Cerebellar nuclear complex (tissue), 1 donor: ENCODE results near the gene HSCB.
"Not testable (repeated sequence)": the region's sequence is repeated elsewhere in the genome, so short reads cannot be mapped to it uniquely, and the experiment has no call there.

Source experiments
- DNase-seq, 2 experiments: peaks; one replicate each; lab custom pipeline; 2025; lab: John Stamatoyannopoulos, UW

Gene HSCB

DNA sequence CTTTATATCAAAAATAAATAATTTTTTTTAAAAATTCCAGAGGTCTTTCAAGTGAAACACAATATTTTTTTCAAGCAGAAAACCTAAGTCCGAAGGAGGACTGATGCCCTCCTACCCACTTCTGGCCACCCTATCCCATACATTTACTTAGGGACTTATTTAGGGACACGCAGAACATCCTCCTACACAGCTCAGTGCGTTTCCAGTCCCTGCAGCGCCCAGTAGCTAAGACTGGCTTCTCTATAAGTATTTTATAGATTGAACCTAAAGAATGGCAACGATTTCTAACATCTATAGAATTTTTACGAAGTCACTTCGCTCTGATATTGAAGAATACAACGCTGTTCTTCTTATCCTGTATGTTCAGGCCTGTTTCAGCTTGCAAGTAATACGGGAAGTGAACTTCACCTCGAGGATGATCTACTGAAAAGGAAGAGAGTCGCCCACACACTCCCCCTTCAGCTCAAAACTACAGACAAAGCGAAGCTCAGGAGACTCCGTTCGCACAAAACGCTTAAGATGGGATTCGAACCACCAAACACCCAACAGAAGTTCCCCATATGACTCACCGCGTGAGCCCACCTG is 547 bp upstream of the HSCB start:
- DNase-seq = no peak

DNA sequence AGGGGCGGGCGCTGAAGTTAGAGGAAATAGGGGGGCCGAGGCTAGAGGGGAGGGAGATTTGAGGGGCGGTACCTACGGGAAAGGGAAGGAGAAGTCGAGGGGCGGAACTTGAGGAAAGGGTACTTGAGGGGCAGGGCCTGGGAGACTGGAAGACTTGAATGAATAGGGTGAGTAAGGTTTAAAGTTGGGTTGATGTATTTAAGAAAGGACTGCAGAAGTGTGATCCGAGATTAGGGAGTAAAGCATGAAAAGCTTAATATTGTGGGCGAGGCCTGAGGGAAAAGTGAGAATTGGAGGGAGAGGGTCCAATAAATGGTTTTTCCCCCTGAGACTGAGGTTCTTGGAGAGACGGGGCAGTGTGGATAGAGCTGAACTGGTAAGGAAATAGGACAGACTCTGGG is 723 bp downstream of the HSCB start:
- DNase-seq = no peak

DNA sequence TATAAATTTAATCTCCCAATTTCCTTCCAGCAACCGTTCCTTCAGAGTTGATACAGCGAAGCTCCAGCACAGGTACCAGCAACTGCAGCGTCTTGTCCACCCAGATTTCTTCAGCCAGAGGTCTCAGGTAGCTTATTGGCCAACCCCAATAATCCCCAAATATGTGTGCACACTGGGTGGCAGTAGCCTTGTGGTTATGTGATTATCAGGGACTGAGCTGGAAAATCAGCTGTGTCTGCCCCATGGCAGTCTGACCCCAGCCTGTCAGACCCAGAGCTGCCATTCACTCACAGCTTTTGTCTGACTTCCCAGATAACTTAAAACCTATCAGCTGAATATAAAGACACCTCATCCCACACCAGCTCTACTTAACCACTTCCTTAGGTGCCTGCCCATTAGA is 2.0 kb downstream of the HSCB start:
- no peak for DNase-seq

DNA sequence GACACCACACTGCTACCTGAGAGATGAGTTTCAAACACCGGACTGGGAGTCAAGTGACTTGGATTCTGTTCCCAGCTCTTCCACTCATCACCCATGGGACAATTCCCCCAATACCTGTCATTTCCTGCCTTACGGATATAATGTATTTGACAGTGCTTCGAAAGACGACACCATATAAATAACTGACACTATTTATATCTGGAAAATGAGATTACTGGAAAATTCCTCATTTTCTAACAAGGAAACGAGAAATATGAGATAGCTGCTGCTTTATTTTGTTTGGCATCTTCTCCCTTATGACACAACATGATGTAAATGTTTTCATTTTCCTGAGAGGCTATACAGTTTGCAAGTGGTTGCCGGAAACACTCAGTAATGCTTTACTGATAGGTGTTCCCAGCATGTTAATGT is 8.6 kb downstream of the HSCB start:
- no peak for DNase-seq

DNA sequence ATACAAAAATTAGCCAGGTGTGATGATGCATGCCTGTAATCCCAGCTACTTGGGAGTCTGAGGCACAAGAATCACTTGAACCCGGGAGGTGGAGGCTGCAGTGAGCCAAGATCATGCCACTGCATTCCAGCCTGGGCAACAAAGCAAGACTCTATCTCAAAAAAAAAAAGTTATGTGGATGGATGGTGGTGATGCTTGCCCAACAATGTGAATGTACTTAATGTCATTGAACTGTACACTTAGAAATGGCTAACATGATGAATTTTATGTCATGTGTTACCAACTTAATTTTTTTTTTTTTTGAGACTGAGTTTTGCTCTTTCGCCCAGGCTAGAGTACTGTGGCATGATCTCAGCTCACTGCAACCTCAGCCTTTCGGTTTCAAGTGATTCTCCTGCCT is 12.7 kb downstream of the HSCB start:
- not testable (repeated sequence) for DNase-seq

DNA sequence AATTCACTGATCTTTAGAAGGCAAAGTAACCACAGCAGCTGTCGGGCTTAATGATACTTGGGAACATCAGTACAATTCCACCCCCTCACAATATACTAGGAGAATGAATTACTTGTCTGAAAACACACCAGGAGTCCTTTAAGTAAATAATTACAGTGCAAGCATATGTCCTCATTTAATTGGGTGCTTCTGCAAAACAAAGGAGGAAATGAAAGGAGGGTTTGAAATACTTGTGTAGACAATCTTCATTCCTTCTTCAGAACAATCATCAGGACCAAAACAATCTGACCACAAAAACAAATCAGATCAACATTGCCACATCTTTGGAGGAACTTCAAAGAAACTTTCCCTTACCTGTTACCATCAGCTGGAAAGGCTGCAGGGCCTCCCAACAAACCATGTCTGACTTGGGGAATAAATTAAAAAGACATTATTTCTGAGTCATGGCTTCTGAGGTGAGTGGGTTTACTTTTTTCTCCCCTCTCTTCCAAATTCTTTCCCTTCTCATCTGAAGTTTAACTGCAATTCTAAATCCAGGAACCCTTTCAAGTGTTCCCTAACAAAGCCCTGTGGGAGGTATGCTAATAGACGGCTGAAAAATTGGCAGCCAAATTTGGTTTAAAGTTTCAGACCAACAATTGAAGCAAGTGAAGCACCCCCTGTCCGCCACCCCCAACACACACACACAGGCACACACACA is 18.2 kb downstream of the HSCB start:
- DNase-seq = no peak

DNA sequence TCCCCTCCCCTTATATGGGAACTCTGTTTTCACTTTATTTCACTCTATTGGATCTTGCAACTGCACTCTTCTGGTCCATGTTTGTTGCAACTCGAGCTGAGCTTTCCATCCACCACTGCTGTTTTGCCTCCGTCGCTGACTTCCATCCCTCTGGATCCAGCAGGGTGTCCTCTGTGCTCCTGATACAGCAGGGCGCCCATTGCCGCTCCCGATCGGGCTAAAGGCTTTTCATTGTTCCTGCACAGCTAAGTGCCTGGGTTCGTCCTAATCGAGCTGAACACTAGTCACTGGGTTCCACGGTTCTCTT is 19.6 kb downstream of the HSCB start:
- no peak for DNase-seq

DNA sequence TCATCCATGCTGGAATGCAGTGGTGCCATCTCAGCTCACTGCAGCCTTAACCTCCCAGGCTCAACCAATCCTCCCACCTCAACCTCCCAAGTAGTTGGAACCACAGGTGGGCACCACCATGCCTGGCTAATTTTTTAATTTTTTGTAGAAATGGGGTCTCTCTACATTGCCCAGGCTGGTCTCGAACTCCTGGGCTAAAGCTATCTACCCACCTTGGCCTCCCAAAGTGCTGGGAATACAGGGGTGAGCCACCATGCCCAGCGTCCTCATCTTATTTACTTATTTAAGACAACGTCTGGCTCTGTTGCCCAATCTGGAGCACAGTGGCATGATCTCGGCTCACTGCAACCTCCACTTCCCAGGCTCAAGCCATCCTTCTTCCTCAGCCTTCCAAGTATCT is 20.2 kb downstream of the HSCB start:
- not testable (repeated sequence) for DNase-seq

DNA sequence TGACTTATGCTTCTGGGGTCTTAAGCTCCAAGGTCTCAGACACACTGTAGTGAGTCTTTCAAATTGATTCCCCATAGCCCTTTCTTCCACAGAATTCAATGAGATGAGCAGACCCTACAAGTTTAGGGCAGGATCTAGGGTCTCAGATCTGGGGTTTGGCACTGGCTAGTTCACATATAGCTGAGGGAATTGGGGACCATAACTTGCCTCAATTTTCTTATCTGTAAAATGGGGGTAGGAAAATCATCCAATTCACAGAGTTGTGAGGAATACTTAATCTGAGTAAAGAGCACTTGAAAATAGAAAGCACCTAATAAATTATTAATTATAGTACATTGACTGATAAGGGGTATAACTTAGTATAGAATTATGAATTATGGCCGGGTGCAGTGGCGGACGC is 24.8 kb downstream of the HSCB start:
- no peak for DNase-seq

DNA sequence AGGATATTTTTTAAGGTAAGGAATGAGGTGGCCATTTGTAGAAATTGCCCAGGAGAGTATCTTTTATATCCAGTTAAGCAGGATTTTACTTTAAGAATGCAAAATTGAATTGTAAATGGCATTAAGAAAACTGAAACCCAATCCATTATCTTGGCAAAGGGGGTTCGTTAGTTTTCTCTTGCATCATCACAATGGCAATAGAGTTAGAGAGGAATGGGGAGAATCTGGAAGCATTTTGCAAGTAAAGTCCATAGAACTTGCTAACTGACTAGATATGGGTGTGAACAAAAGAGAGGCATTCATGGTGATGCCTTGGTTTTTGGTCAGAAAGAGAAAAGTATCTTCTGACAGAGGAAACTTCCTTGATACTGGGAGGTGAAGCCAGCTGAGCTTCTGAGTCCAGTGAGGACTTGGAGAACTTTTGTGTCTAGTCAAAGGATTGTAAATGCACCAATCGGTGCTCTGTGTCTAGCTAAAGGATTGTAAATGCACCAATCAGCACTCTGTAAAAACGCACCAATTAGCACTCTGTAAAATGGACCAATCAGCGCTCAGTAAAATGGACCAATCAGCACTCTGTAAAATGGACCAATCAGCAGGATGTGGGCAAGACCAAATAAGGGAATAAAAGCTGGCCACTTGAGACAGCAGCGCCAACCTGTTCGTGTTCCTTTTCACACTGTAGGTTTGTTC is 27.0 kb downstream of the HSCB start:
- DNase-seq = no peak

DNA sequence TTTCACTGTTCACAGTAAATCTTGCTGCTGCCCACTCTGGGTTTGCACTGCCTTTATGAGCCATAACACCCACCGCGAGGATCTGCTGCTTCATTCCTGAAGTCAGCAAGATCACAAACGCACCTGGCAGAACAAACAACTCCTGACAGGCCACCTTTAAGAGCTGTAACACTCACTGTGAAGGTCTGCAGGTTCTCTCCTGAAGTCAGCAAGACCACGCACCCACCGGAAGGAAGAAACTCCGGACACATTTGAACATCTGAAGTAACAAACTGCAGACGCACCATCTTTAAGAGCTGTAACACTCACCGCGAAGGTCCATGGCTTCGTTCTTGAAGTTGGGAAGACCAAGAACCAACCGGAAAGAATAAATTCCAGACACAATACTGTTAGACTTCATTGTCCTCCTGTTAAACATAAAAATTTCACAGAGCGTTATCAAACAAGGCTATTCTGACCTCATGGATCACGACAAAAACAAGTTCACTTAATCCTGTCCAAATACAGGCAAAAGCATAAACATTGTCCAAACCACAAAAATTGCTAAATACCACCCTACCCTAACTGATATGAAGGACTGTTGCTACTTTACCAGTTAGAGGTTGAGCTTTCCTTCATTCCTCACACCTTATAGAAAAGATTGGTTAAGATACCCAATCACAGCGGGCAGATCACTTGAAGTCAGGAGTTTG is 27.7 kb downstream of the HSCB start:
- no peak for DNase-seq

DNA sequence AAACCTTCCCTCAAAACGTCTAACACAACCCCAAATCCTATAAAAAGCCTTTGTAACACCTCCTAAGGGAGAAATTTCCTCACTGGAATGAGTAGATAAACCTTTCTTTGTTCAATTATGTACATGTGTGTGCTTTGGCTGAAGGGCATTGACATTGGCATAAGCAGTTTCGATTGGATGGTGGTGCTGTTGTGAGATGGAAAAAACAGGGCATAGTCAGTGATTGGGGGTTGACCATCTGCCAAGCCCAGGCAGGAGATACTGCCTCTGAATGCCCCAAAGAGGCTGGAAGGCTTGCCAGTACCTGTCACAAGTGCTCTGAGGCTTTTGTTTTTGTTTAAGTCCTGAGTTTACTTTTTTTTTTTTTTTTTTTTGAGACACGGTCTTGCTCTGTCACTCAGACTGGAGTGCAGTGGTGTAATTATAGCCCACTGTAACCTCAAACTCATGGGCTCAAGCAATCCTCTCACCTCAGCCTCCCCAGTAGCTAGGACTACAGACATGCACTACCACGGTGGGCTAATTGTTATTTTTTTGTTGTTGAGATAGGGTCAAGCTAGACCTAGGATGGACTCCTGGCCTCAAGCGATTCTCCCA is 29.5 kb downstream of the HSCB start:
- DNase-seq = no peak

DNA sequence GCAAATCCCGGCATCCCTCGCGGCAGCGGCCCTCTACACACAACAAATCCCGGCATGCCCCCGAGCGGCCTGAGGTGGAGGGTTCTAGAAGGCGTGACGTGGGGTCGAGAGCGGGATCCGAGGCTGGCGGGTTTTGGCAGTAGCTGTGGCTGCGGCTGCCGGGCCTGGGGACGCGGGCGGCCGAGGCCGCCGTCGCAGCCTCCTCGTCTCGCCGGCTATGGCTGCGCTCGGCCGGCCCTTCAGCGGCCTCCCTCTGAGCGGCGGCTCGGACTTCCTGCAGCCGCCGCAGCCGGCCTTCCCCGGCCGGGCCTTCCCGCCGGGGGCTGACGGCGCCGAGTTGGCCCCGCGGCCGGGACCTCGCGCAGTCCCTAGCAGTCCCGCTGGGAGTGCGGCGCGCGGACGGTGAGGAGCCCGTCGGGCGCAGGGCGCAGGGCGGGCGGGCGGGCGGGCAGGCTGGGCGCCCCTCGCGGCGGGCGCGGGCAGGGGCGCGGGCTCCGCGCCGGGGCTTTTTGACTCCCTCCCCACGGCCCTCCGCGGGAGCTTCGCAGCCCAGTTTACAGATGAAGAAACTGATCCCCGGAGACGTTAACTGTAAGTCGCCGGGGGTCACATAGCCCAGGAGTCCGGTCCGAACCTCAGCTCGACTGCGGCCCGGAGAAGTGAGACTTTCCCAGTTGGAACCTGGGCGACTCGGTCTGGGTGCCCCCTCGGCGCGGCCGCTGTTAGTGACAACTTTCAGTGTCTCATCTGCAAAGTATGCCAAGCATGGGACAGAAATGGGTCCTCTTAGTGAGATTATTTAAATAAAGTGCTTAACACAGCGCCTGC is 31.0 kb downstream of the HSCB start, which contains the start of gene CCDC117:
CCDC117 (plus strand) TSS at position 63 of the 828 bp plus-strand sequence; CDS start at position 218, 155 bp downstream.
- DNase-seq = peak; percentile 12 to 82

DNA sequence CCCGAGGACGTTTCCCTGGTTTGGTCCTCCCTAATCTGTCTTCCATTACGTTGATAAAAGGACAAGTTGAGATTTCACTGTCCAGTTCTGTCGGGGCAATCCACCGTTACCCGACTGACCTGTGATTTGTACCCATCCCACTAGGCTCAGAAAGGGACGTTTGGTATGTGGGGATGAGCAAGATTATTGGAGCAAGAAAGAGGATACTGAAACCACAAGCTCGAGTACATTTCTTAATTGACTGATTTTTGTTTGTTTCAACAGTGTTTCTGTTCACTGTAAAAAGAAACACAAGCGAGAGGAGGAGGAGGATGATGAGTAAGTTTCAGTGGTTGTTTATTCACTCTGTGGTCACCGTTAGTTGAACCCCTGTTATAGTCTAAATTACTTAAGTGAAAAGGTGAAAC is 31.6 kb downstream of the HSCB start:
- DNase-seq = no peak

DNA sequence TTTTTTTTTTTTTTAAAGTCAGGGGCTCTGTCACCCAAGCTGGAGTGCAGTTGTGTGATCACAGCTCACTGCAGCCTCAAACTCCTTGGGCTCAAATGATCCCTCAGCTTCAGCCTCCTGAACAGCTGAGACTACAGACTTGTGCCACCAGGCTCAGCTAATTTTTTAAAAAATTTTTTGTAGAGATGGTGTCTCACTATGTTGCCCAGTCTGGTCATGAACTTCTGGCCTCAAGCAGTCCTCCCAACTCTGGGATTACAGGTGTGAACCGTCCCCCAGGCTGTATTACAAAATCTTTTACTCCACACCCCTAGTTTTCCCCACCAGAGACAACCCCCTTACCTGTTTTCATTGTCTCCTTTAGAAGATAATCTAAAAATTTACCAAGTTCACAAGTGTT is 32.5 kb downstream of the HSCB start:
- no peak for DNase-seq

DNA sequence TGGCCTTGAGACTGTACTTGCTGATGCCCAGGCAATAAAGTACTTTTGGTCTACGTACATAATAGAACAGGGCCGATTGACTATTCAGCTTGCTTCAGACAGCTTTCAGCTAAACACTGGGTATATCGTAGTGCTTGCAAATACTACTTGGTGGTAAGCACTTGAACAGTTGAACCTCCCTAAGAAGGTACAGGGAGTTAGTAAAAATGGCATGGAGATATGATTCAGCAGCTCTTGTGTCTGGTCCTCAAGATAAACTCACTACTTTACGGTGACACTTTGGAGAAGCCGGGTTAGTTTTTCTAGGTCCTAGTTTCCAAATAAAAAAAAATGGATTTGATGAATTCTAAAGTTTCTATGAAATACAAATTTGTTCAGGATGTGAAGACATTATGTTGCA is 38.0 kb downstream of the HSCB start:
- no peak for DNase-seq

DNA sequence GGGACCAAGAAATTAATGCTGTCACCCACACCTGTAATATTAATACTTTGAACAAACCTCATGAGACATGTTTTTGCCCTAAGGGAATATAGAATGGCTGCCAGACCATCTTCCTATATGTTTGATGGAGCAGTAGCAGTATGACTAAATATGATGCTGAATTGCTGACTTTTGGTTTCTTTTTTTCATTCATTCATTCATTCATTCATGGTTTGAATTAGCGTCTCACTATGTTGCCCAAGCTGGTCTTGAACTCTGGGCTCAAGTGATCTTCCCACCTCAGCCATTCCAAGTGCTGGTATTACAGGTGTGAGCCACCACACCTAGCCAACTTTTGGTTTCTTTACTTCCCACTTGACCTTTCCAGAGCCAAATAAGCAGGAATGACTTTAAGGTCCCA is 38.5 kb downstream of the HSCB start:
- DNase-seq = no peak

DNA sequence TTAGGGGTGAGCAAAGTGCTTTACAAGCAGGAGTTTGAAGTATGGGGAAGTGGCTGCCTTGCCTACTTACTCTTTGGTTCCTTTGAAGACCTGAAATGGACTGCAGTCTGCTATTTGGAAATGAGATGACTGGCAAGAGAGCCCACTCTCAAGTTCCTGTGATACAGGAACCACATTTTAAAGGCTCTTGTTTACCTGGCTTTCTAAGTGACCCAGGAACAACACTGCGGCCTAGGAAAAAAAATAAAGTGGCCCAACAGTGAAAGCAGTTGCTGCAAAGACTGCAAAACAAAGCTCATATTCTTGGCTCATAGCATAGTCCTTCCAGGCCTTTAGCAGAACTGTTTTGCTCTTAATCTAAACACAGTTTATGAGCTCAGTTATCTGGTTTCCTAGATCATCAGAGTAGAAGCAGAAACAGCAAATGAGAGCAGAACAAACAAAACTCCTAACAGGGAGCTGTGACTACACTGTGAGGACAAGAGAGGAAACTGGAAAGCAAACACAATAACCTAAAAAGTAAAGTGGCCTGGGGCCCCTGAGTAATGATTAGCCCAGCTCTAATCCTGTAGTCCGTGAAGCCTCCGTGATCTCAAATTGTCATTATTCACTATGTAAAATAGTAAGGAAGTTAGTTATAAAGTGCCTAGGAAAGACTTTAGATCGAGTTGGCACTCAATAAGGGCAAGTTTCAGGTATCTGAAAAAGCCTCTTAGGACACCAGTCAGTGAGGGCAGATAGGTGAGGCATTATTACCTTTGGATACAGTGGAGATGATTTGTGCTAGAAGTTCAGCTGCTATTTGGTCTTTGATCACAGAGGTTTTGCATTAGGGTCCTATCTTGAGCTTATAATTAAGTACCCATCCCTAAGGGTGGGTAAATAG is 42.2 kb downstream of the HSCB start:
- DNase-seq = no peak

DNA sequence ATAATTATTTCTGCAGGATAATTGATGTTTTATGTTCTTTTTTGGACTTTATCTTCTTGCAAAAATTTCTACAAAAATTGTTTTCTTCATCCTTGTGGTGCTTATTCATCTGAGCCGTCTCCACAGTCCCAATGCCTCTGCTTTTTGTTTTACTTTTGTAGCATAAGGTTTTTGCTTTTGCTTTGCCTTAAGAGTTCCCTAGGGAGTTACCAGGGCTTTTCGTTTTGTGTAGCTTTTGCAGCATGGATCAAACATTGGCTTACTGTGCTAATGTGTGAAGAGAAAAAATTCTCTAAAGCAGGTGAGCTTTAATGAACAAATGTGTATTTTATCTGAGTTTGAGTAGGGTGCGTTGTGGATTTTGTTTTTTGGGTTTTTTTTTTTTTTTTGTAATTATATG is 46.8 kb downstream of the HSCB start:
- no peak for DNase-seq

DNA sequence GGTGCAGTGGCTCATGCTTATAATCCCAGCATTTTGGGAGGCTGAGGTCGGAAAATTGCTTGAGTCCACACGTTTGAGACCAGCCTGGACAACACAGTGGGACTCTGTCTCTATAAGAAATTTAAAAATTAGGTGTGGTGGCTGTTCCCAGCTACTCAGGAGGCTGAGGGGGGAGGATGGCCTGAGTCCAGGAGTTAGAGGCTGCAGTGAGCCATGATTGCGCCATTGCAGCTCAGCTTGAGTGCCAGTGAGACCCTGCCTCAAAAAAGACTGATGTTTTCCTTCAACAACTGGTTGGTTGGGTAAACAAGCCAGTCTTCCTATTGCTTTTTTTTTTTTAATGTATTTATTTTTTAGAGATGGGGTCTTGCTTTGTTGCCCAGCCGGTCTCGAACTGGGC is 49.3 kb downstream of the HSCB start:
- DNase-seq = no peak
